Anterior cingulate cortex (tissue), 58 donors: ENCODE results near the gene SBF1.

Source experiments
- DNase-seq, 58 donors: peaks; one replicate each; lab custom pipeline; 2025; lab: John Stamatoyannopoulos, UW

SBF1 gene

GRCh38 chr22:50506611-50507420 lies 32.0 kb upstream of the SBF1 start:
- DNase-seq: no peak

- no peak for DNase-seq
Observed at GRCh38 chr22:50505776-50506610, 31.2 kb upstream of the SBF1 start.

- DNase-seq: no peak
Observed at GRCh38 chr22:50505276-50505775, 30.5 kb upstream of the SBF1 start.

- DNase-seq: no peak
Observed at GRCh38 chr22:50504369-50505211, 29.8 kb upstream of the SBF1 start.

GRCh38 chr22:50503475-50504145 lies 28.8 kb upstream of the SBF1 start:
- no peak for DNase-seq

- no peak for DNase-seq
Observed at GRCh38 chr22:50502628-50503474, 28.0 kb upstream of the SBF1 start.

- no peak for DNase-seq
Observed at GRCh38 chr22:50502096-50502495, 27.3 kb upstream of the SBF1 start.

GRCh38 chr22:50500452-50500851 lies 25.6 kb upstream of the SBF1 start:
- no peak for DNase-seq

GRCh38 chr22:50498322-50498890 lies 23.6 kb upstream of the SBF1 start:
- DNase-seq: peak in 35 of 58 donors; percentile 5 to 61 (median 33)

- no peak for DNase-seq
Observed at GRCh38 chr22:50497093-50497492, 22.3 kb upstream of the SBF1 start.

- no peak for DNase-seq
Observed at GRCh38 chr22:50490531-50491308, 15.9 kb upstream of the SBF1 start.

GRCh38 chr22:50489363-50490243 lies 14.8 kb upstream of the SBF1 start:
- DNase-seq: no peak

- no peak for DNase-seq
Observed at GRCh38 chr22:50488886-50489285, 14.1 kb upstream of the SBF1 start.

- no peak for DNase-seq
Observed at GRCh38 chr22:50488006-50488677, 13.3 kb upstream of the SBF1 start.

GRCh38 chr22:50487290-50488005 lies 12.6 kb upstream of the SBF1 start:
- no peak for DNase-seq
